ENCODE data around the gene UGT1A6.

The UGT1A6 gene

DNA sequence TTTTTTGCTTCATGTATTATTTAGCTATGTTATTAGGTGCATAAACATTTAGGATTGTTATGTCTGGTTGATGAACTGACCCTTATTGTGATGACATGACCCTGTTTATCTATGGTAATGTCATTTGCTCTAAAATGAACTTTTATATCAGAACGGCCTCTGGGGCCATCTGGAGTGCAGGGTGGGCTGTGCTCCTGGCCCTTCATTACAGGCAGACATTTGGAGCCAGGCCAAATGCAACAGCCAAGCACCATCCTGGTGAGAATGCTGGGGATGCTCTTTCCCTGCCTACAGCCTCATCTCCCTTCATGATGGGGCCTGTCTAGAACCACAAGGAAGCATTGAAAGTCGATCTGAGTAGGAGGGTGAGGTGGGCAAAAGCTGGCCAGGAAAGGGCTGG lies 123.6 kb downstream of the UGT1A6 start:
- no peak overlapping the region for H3K4me3 ChIP-seq (ENCODE audit: low read length)
- TF ChIP-seq, protein P1, sequence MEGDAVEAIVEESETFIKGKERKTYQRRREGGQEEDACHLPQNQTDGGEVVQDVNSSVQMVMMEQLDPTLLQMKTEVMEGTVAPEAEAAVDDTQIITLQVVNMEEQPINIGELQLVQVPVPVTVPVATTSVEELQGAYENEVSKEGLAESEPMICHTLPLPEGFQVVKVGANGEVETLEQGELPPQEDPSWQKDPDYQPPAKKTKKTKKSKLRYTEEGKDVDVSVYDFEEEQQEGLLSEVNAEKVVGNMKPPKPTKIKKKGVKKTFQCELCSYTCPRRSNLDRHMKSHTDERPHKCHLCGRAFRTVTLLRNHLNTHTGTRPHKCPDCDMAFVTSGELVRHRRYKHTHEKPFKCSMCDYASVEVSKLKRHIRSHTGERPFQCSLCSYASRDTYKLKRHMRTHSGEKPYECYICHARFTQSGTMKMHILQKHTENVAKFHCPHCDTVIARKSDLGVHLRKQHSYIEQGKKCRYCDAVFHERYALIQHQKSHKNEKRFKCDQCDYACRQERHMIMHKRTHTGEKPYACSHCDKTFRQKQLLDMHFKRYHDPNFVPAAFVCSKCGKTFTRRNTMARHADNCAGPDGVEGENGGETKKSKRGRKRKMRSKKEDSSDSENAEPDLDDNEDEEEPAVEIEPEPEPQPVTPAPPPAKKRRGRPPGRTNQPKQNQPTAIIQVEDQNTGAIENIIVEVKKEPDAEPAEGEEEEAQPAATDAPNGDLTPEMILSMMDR (conservative IDR thresholded peaks at IDR 0.05; ENCODE audit: low read length), result no peak
- no peak for DNase-seq (ENCODE audit: low read depth)

DNA sequence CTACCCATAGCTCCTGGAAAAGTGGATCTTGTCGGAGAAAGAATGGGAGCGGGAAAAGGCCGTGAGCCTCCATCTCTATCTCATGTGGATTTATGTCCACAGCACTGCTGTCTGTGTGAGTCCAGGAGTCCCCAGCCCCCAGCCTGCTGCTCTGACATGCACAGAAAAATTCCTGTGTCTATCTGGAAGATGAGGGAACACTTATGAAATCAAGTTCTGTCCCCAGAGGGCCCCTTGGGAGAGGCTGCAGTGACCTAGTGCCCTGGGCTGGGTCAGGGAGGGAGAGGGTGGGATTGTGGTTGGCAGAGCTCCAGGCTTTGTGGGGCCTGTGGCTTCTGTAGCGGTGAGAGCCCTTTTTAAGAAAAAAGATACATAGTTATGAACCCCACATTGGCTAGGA lies 124.1 kb downstream of the UGT1A6 start:
- no peak for DNase-seq (ENCODE audit: low read depth)
- TF ChIP-seq, protein P1 (conservative IDR thresholded peaks at IDR 0.05; ENCODE audit: low read length), result no peak
- no peak overlapping the region for H3K4me3 ChIP-seq (ENCODE audit: low read length)

DNA sequence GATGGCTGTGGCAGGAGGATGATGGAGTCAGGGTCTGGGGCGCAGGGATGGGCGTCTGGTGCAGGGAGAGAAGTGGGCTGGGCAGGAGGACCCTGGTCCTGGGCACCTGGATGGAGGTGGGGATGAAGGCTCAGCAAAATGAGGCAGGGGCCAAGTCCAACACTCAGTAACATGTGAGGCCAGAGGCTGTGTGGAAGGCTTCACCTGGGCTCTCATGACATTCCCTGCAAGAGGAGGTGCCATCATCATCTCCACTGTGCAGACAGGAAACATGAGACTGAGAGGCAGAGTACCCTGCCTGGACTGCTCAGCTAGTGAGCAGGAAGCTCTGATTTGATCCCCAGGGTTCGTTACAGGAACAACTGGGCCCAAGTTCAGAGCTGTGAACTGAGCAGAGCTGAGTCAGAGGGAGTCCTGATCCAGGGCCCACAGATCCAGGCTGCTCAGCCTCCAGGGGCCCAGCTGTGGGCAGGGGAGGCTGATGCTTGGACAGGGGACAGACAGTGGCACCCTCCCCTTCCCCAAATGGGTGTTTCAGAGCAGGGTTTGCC lies 124.7 kb downstream of the UGT1A6 start:
- DNase-seq (ENCODE audit: low read depth), result no peak
- TF ChIP-seq, protein P1 (conservative IDR thresholded peaks at IDR 0.05; ENCODE audit: low read length), result no peak
- H3K4me3 ChIP-seq (ENCODE audit: low read length), result no peak overlapping the region

DNA sequence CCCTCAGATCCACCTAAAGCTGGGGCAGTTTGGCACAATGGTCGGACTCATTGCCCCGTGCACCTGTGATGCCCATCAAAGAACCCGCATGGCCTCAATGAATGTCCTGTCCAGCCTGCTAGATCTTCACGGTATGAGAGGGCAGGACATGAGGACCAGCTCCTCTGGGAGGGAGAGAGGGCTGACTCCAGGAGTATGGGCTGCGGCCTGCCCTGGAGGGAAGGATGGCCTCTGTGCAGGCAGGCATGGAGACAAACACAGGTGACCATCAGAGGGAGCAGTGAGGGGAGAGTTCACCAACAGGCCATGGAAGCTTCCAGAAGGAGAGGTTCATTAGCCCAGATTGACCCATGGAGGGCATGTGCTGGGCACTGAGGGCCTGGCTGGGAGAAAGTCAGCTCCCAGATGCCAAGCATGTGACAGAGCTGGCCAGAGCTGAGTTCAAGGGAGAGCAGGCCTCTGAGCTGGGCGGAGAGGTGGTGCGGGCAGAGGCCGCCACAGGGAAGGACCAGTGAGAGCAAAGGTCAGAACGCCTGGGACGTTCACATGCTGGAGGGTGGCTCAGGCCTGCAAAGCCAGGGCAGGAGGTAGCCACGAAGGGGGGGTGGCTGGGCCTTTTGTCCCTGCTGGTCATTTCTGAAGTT lies 125.4 kb downstream of the UGT1A6 start:
- H3K4me3 ChIP-seq (ENCODE audit: low read length), result no peak overlapping the region
- TF ChIP-seq, protein P1 (conservative IDR thresholded peaks at IDR 0.05; ENCODE audit: low read length), result no peak
- DNase-seq (ENCODE audit: low read depth), result no peak

DNA sequence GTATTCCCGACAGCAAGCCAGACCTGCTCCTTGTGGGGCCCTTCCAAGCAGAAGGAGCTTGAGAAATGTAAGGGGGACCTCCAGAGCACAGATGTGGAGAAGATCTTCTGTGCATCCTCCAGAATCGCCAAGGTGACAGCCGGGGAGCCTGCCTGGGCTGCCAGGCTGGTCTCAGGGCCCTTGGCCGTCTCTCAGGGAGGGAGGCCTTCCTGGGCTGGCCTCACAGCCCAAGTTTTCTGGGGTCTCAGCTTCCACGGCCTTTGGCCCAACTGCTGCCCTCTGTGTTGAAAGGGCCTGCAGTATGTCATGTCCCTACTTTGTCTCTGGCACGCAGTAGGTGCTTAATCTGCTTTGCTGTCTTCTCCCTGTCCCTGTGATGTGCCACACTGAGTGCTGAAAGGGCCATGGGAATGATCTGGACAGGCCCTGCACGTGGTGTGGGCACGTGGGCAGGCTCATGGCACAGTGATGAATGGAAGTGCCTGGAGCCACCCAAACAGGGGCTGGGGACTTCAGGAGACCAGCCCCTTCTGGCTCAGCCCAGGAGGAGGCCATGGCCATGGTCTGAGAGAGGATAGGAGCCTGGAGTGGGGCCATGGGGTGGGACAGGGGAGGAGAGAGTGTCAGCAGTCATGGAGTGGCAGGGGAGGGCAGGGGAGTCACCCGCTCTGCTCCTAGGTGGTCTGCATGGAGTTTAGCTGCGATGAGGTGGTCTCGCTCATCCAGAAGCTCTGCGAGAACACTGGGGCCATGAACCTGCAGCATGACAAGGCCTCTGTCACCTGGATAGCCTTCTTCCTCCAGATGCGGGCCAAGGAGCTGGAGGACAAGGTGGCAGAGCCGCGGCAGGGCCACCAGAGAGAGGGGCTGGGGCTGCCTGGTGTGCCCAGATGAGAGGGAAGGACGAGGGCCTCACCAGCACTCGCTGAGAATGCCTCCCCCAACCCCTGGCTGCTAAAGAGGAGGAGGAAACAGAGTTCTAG lies 126.2 kb downstream of the UGT1A6 start:
- no peak for DNase-seq (ENCODE audit: low read depth)
- TF ChIP-seq, protein P1 (conservative IDR thresholded peaks at IDR 0.05; ENCODE audit: low read length), result no peak
- no peak overlapping the region for H3K4me3 ChIP-seq (ENCODE audit: low read length)

DNA sequence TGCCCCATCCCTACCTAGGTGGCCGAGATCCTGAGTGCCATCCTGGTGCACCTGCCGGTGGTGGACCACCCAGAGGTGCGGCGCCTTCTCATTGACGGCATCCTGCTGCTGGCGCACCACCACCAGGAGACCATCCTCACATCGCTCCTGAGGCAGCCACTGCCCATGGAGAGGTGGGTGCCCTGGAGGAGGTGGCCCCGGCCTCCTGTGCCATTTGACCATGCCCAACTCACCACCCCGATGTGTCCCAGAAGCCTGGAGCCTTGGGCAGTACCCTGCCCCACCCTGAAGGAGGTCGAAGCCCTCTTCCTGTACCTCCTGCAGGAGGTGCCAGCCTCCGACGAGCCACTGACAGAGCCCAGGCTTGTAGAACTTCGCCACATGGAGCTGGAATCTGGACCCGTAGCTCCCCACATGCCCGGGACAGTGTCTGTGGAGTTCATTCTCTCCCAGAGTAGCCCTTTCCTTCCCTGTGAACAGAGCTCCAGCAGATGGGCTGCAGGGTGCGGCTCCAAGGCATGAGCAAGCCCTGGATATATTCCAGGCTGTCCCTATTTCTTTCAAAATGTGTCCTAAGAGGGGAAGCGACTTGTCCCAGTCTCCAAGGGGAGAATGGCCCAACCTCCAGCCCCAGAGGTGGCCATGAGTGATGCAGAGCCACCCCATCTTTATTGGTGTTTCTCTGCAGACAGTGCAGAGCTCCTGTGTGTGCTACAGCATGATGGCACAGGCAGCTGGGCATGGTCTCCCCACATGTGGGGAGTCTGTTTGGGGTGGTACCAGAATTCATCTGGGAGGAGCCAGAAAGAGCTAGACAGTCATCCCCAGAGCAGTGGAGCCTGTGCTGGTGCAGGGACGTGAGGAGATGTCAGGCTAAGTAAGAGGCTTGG lies 127.4 kb downstream of the UGT1A6 start:
- DNase-seq (ENCODE audit: low read depth), result no peak
- no peak overlapping the region for H3K4me3 ChIP-seq (ENCODE audit: low read length)
- TF ChIP-seq, protein P1 (conservative IDR thresholded peaks at IDR 0.05; ENCODE audit: low read length), result no peak

Data from AG10803 (cell line).